H1 (cell line): Measurements from ENCODE around the gene PVR. TPM values are rescaled to one million over a fixed set of nuclear protein-coding genes. Genes with fewer than 3 reads are reported as not detected.

Experiments
- BRCA1 ChIP-seq: IDR thresholded peaks from 2 replicates; pipeline ENCODE4 v1.6.1; 2012; ENCODE audit warnings: low read depth, low read length, improper control_type of control experiment
- MAX ChIP-seq: IDR thresholded peaks from 2 replicates; pipeline ENCODE4 v1.6.1; 2012; ENCODE audit warnings: inconsistent platforms
- polyA plus RNA-seq, 7 experiments: library from polyadenylated mRNA; depleted of rRNA in 3 of 7; stranded (reverse) in 5 of 7; unstranded in 2 of 7; fragments of >200 nt in 5 of 7; fragments of 200-250 nt in 2 of 7; gene quantifications; 1 replicate in 5 of 7; 2 replicates in 1 of 7; 4 replicates in 1 of 7; pipeline versions ENCODE4 v1.2.1 to v1.2.3, GENCODE V29; 2011 to 2013; ENCODE audit warnings: missing spikeins in 2 of 7, mixed read lengths in 2 of 7
- total RNA-seq: library from RNA; stranded (reverse); fragmentation: NEBNext Ultra II Directional; extraction: Animal tissue kit (Norgen Biotek cat#: 25700); gene quantifications from 2 replicates; pipeline ENCODE4 v1.2.1, GENCODE V29; 2021

PVR gene
- total and polyA plus RNA-seq, 2 of the 8 experiments (the other 6 are each of a cell fraction or from before 2014, with no cell fraction given), result 13.3 to 14.8 TPM

GRCh38 chr19:44626048-44626624 is 17.6 kb upstream of the PVR start (continued):
- TF ChIP-seq MAX, result no peak
- no peak for TF ChIP-seq BRCA1
